Colonic mucosa (tissue), 4 donors: ENCODE data around the gene AJAP1. TPM values are rescaled to one million over a fixed set of nuclear protein-coding genes. Genes with fewer than 3 reads are reported as not detected.

Source experiments
- DNase-seq: peaks from one replicate; pipeline ENCODE4 v3.0.0-alpha.2; 2020
- H3K27ac ChIP-seq: fragments of 200-600 bp; one replicate; pipeline ENCODE4 v1.8.0; 2021
- H3K27me3 ChIP-seq: fragments of 200-600 bp; one replicate; pipeline ENCODE4 v1.8.0; 2021
- H3K36me3 ChIP-seq: fragments of 200-600 bp; one replicate; pipeline ENCODE4 v1.8.0; 2021
- H3K4me1 ChIP-seq: fragments of 200-600 bp; one replicate; pipeline ENCODE4 v1.8.0; 2021; ENCODE audit warnings: mild to moderate bottlenecking
- H3K4me3 ChIP-seq: fragments of 200-600 bp; one replicate; pipeline ENCODE4 v1.8.0; 2021
- H3K9ac ChIP-seq, 2 donors: one replicate each; pipeline ENCODE4 v1.7.0; 2013; ENCODE audit warnings: control low read depth in 2 of 2, low read depth in 2 of 2, low read length in 2 of 2
- H3K9me3 ChIP-seq: fragments of 200-600 bp; one replicate; pipeline ENCODE4 v1.8.0; 2021
- intact Hi-C: fragments of 100-400 bp; cut with DNase I; formaldehyde crosslinking; loops from one replicate; pipeline ENCODE4 v1.14.1; 2022
- total RNA-seq, 2 donors: library from RNA; stranded (reverse); fragmentation: NEBNext Ultra II Directional in 1 of 2; extraction: Animal tissue kit (Norgen Biotek cat#: 25700) in 1 of 2; gene quantifications; one replicate each; pipeline ENCODE4 v1.2.1, GENCODE V29; 2021
- TF ChIP-seq, protein P1 (sequence below): fragments of 200-600 bp; IDR thresholded peaks from one replicate; pipeline ENCODE4 v1.8.0; 2022; ENCODE audit warnings: antibody characterized with exemption, mild to moderate bottlenecking
- donor health status: healthy.
- donor health status: DM: no; HTN: no; CAD: no.
- donor health status: DM: no; HTN: no; CAD: no.

AJAP1 gene
- total RNA-seq = under 1 TPM; 0.07 to 0.42 TPM

GRCh38 chr1:4653796-4654725, at the start of gene AJAP1:
AJAP1 (plus strand) TSS chr1:4654609; CDS start chr1:4655426, 817 bp downstream.
- Histone ChIP-seq H3K9ac (no peak within 1 kb of the TSS), H3K4me1 (no peaks in the 10 kb centered on the region), H3K9me3 (no peaks in the 10 kb centered on the region), H3K27ac (no peak within 1 kb of the TSS), H3K4me3 (no peak within 1 kb of the TSS), H3K36me3 (no peaks in the 10 kb centered on the region), H3K27me3 (peaks cover 43% of the 10 kb centered on the region)
- DNase-seq = no peak
- intact Hi-C loops = no loop called here
- TF ChIP-seq, protein P1, sequence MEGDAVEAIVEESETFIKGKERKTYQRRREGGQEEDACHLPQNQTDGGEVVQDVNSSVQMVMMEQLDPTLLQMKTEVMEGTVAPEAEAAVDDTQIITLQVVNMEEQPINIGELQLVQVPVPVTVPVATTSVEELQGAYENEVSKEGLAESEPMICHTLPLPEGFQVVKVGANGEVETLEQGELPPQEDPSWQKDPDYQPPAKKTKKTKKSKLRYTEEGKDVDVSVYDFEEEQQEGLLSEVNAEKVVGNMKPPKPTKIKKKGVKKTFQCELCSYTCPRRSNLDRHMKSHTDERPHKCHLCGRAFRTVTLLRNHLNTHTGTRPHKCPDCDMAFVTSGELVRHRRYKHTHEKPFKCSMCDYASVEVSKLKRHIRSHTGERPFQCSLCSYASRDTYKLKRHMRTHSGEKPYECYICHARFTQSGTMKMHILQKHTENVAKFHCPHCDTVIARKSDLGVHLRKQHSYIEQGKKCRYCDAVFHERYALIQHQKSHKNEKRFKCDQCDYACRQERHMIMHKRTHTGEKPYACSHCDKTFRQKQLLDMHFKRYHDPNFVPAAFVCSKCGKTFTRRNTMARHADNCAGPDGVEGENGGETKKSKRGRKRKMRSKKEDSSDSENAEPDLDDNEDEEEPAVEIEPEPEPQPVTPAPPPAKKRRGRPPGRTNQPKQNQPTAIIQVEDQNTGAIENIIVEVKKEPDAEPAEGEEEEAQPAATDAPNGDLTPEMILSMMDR = no peak

- TF ChIP-seq, protein P1 = no peak
- Histone ChIP-seq H3K4me1 (no peaks in the 10 kb centered on the region), H3K36me3 (no peaks in the 10 kb centered on the region), H3K9me3 (no peaks in the 10 kb centered on the region), H3K9ac (no peak overlapping the region), H3K27me3 (no peaks in the 10 kb centered on the region), H3K4me3 (no peak overlapping the region), H3K27ac (no peak overlapping the region)
- DNase-seq = no peak
- intact Hi-C loops = no loop called here
Observed at GRCh38 chr1:4605158-4605557, 49.3 kb upstream of the AJAP1 start.

GRCh38 chr1:4611563-4612341, 42.7 kb upstream of the AJAP1 start:
- Histone ChIP-seq H3K4me3 (no peak overlapping the region), H3K27me3 (no peaks in the 10 kb centered on the region)

DNA sequence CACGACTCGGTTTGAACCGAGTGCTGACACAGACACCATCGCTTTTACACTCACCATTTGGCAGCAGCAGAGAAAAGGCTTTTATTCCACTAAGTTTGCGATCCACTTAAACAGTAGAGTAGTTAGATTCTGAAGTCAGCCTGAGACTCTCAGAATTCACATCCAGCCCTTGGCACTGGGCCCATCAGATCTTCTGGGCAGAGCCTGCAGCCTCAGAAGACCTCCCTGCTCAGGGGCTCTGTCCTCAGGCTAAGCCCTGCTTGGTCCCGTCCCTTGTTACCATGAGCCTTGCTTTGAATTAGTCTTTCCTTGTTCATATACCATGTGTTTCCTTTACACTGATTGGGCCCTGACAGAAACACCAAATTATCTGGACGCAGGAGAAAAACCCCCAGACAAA, 41.4 kb upstream of the AJAP1 start:
- Histone ChIP-seq H3K27me3 (no peaks in the 10 kb centered on the region), H3K36me3 (no peaks in the 10 kb centered on the region), H3K4me1 (no peaks in the 10 kb centered on the region), H3K27ac (no peak overlapping the region), H3K9ac (no peak overlapping the region), H3K4me3 (no peak overlapping the region), H3K9me3 (no peaks in the 10 kb centered on the region)
- no peak for DNase-seq
- intact Hi-C loops = no loop called here
- TF ChIP-seq, protein P1 = no peak

More at GRCh38 chr1:4611563-4612341, 42.7 kb upstream of the AJAP1 start:
- H3K4me1 ChIP-seq = no peaks in the 10 kb centered on the region
- no peaks in the 10 kb centered on the region for H3K36me3 ChIP-seq
- H3K9ac ChIP-seq = no peak overlapping the region
- H3K9me3 ChIP-seq = no peaks in the 10 kb centered on the region
- DNase-seq = no peak
- intact Hi-C loops = no loop called here
- no peak overlapping the region for H3K27ac ChIP-seq
- TF ChIP-seq, protein P1 = no peak

DNA sequence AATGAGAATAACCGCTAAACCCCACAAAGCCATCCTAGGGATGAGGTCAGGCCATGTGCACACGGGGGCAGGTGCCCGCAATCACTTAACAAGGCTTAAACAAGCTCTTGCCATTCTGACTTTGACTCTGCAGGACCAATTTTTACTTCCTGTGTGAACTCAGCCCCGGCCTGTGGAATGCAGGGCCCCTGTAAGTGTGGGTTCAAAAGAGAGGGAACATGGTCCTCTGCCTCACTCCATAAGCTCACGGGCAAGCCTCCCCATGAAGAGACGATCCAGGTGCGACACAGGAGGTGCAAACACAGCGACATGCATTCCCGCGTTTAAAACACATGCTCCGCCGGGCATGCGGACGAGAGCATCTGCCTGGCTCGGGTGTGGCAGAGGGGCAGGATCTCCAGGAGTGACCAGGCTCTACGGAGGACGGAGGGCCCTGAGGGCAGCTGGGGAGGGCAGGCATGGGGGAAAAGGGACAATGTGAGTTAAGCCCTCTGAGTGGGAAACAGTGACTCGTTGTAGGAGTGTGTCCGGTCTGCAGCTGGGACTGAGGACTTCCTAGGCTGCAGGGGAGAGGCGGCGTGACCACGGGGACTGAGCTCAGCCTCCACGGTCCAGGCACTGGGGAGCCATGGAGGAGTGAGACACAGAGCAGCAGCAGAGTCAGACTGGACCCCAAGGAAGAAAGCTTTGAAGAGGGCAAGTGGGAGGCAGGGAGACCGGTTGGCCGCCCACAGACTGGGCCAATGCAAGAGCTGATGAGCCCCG, 40.6 kb upstream of the AJAP1 start:
- no peaks in the 10 kb centered on the region for H3K27me3 ChIP-seq
- H3K4me1 ChIP-seq = no peaks in the 10 kb centered on the region
- DNase-seq = no peak
- intact Hi-C loops = no loop called here
- H3K9ac ChIP-seq = no peak overlapping the region
- H3K4me3 ChIP-seq = no peak overlapping the region
- H3K9me3 ChIP-seq = no peaks in the 10 kb centered on the region
- H3K27ac ChIP-seq = no peak overlapping the region
- H3K36me3 ChIP-seq = no peaks in the 10 kb centered on the region
- TF ChIP-seq, protein P1 = no peak
